ENCODE results near the gene PSORS1C2.

Gene PSORS1C2

GRCh38 chr6:31135710-31136109, 3.2 kb downstream of the PSORS1C2 start:
- DNase-seq, result no peak

- no peak for DNase-seq
Measured at GRCh38 chr6:31132806-31133205, 6.1 kb downstream of the PSORS1C2 start.

- no peak for DNase-seq
Measured at GRCh38 chr6:31131595-31131994, 7.3 kb downstream of the PSORS1C2 start.

- DNase-seq, result no peak
Measured at GRCh38 chr6:31130751-31131150, 8.1 kb downstream of the PSORS1C2 start.

- no peak for DNase-seq
Measured at GRCh38 chr6:31129130-31129529, 9.7 kb downstream of the PSORS1C2 start.

- DNase-seq, result peak; percentile 53
Measured at GRCh38 chr6:31128093-31128676, 10.7 kb downstream of the PSORS1C2 start.

GRCh38 chr6:31126396-31127175, 12.3 kb downstream of the PSORS1C2 start:
- DNase-seq, result no peak

- DNase-seq, result no peak
Measured at GRCh38 chr6:31125586-31126363, 13.1 kb downstream of the PSORS1C2 start.

GRCh38 chr6:31125162-31125561, 13.7 kb downstream of the PSORS1C2 start:
- no peak for DNase-seq

GRCh38 chr6:31122791-31123706, 15.8 kb downstream of the PSORS1C2 start:
- DNase-seq, result no peak

- DNase-seq, result no peak
Measured at GRCh38 chr6:31121131-31121790, 17.6 kb downstream of the PSORS1C2 start.

- DNase-seq, result no peak
Measured at GRCh38 chr6:31120151-31120915, 18.5 kb downstream of the PSORS1C2 start, which contains the start of gene CDSN. Gene CDSN (minus strand): TSS chr6:31120446. CDS start chr6:31120419, 27 bp downstream.

GRCh38 chr6:31118178-31118577, 20.7 kb downstream of the PSORS1C2 start:
- DNase-seq, result no peak

- DNase-seq, result no peak
Measured at GRCh38 chr6:31116661-31117385, 22.0 kb downstream of the PSORS1C2 start.

- no peak for DNase-seq
Measured at GRCh38 chr6:31115941-31116560, 22.8 kb downstream of the PSORS1C2 start.

- DNase-seq, result peak; percentile 19
Measured at GRCh38 chr6:31114970-31115849, 23.7 kb downstream of the PSORS1C2 start.

GRCh38 chr6:31114541-31114878, 24.4 kb downstream of the PSORS1C2 start, which contains the start of gene PSORS1C1:
Gene PSORS1C1 (plus strand): TSS chr6:31114800. CDS start chr6:31129633, 14,833 bp downstream.
- DNase-seq, result no peak

- no peak for DNase-seq
Measured at GRCh38 chr6:31113861-31114540, 24.9 kb downstream of the PSORS1C2 start.

All from central memory CD4-positive, alpha-beta T cell (primary cell).